Thyroid gland (tissue), 4 donors: ENCODE data around the gene WDR54.

Experiments
- POLR2A ChIP-seq, 2 donors: fragments of 450-650 bp; IDR thresholded peaks; one replicate each; pipeline ENCODE4 v1.6.1; 2017; ENCODE audit warnings: antibody characterized with exemption in 2 of 2, mild to moderate bottlenecking in 2 of 2, moderate library complexity in 1 of 2
- TF ChIP-seq, protein P1 (sequence below), 6 experiments: fragments of 200-600 bp in 3 of 6; fragments of 450-650 bp in 3 of 6; sonication (generic) in 3 of 6; IDR thresholded peaks; one replicate each; pipeline ENCODE4 v1.5.1; 2016 to 2019; ENCODE audit warnings: antibody characterized with exemption in 6 of 6, mild to moderate bottlenecking in 2 of 6, inconsistent platforms in 1 of 6, moderate library complexity in 1 of 6

DNA sequence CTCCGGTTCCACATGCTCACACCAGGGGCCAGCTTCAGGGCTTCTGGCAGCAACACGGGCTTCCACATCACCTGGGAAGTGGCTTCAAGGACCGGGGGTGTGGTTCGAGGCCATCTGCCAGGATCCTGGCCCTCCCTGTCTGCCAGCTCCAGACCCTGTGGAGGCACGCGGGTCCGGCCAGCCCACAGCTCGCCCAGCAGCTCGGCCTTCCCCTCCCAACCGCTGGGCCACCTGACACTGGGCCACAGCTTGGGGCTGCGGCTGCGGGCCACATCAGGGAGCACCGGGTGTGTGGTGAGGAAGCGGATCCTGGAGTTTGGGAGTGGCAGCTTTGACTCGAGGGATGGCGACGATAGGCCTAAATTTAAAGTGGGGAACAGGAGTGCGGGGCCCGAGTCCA lies 7.1 kb upstream of the WDR54 start:
- TF ChIP-seq, protein P1, sequence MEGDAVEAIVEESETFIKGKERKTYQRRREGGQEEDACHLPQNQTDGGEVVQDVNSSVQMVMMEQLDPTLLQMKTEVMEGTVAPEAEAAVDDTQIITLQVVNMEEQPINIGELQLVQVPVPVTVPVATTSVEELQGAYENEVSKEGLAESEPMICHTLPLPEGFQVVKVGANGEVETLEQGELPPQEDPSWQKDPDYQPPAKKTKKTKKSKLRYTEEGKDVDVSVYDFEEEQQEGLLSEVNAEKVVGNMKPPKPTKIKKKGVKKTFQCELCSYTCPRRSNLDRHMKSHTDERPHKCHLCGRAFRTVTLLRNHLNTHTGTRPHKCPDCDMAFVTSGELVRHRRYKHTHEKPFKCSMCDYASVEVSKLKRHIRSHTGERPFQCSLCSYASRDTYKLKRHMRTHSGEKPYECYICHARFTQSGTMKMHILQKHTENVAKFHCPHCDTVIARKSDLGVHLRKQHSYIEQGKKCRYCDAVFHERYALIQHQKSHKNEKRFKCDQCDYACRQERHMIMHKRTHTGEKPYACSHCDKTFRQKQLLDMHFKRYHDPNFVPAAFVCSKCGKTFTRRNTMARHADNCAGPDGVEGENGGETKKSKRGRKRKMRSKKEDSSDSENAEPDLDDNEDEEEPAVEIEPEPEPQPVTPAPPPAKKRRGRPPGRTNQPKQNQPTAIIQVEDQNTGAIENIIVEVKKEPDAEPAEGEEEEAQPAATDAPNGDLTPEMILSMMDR (IDR thresholded peaks at IDR 0.05) = no peak
- TF ChIP-seq POLR2A (IDR thresholded peaks at IDR 0.05) = no peak
